GM12872 (cell line): ENCODE measurements around the gene TENM3.

ENCODE experiments used
- CTCF ChIP-seq: IDR thresholded peaks from 3 replicates; pipeline ENCODE4 v1.5.1; 2011; ENCODE audit warnings: low read depth, mild to moderate bottlenecking, low read length, moderate library complexity; ENCODE audit not compliant: insufficient read depth

Gene TENM3

GRCh38 chr4:182537031-182537795 is 294.0 kb downstream of the TENM3 start:
- no peak for TF ChIP-seq CTCF

GRCh38 chr4:182538031-182538430 is 294.8 kb downstream of the TENM3 start:
- no peak for TF ChIP-seq CTCF

- no peak for TF ChIP-seq CTCF
Observed at GRCh38 chr4:182540496-182540895, 297.3 kb downstream of the TENM3 start.

GRCh38 chr4:182547435-182547834 is 304.2 kb downstream of the TENM3 start:
- no peak for TF ChIP-seq CTCF

GRCh38 chr4:182548156-182548555 is 305.0 kb downstream of the TENM3 start:
- TF ChIP-seq CTCF: no peak

- TF ChIP-seq CTCF: no peak
Observed at GRCh38 chr4:182549356-182549755, 306.2 kb downstream of the TENM3 start.

- TF ChIP-seq CTCF: no peak
Observed at GRCh38 chr4:182552948-182553347, 309.7 kb downstream of the TENM3 start.
